Adrenal gland (tissue), 12 donors: ENCODE data around the gene KIF4A. TPM values are rescaled to one million over a fixed set of nuclear protein-coding genes. Genes with fewer than 3 reads are reported as not detected.

ENCODE experiments used
- DNase-seq, 7 donors: peaks; one replicate each; pipeline ENCODE4 v3.0.0-alpha.2; 2019 to 2020
- H3K27ac ChIP-seq, 5 donors: fragments of 200-600 bp; sonication (generic) in 4 of 5; 1 replicate in 3 of 5; 2 replicates in 2 of 5; pipeline versions ENCODE4 v1.5.1 to v1.8.0; 2016 to 2020; ENCODE audit warnings: mild to moderate bottlenecking in 1 of 5
- H3K27me3 ChIP-seq: fragments of 200-600 bp; 2 replicates; pipeline ENCODE4 v1.8.0; 2021
- H3K36me3 ChIP-seq, 2 donors: fragments of 200-600 bp; replicated peaks in 1 of 2; 1 replicate in 1 of 2; 2 replicates in 1 of 2; pipeline versions ENCODE4 v1.5.1 to v1.8.0; 2018 to 2022
- H3K4me1 ChIP-seq, 2 donors: fragments of 200-600 bp; replicated peaks in 1 of 2; 1 replicate in 1 of 2; 2 replicates in 1 of 2; pipeline versions ENCODE4 v1.5.1 to v1.8.0; 2018 to 2021
- H3K4me3 ChIP-seq, 4 donors: fragments of 200-600 bp; sonication (generic) in 3 of 4; one replicate each; pipeline ENCODE4 v1.5.1; 2016 to 2018
- H3K9me3 ChIP-seq, 3 donors: fragments of 200-600 bp; sonication (generic) in 1 of 3; replicated peaks in 1 of 3; 1 replicate in 2 of 3; 2 replicates in 1 of 3; pipeline versions ENCODE4 v1.5.1 to v1.8.0; 2016 to 2021
- POLR2A ChIP-seq, 2 donors: fragments of 450-650 bp; IDR thresholded peaks; one replicate each; pipeline ENCODE4 v1.6.1; 2017; ENCODE audit warnings: antibody characterized with exemption in 2 of 2, mild to moderate bottlenecking in 2 of 2, moderate library complexity in 1 of 2
- WGBS, 4 donors: extraction: QIAGEN DNeasy Blood & Tissue Kit in 2 of 4; methylation state at CpG; one replicate each; pipeline versions ENCODE4 v1.1.5 to v1.1.7; 2013 to 2017; 5-methylcytosine and 5-hydroxymethylcytosine counted together
- intact Hi-C, 2 donors: fragments of 100-400 bp; cut with DNase I; formaldehyde crosslinking; loops; one replicate each; pipeline versions ENCODE4 v1.14.1 to v1.15.0; 2022 to 2023
- polyA plus RNA-seq, 3 donors: library from polyadenylated mRNA; stranded (reverse); fragments of 200-250 nt in 2 of 3; fragments of 350-450 nt in 1 of 3; fragmentation: Illumina TruSeq in 1 of 3; extraction: RNeasy Lipid Tissue Mini Kit (QIAGEN cat#74804) in 1 of 3; gene quantifications; one replicate each; pipeline ENCODE4 v1.2.3, GENCODE V29; 2013 to 2014
- small RNA-seq, 2 donors: library from RNA; depleted of rRNA; stranded (forward); fragments of <200 nt; gene quantifications; one replicate each; pipeline ENCODE3, GENCODE V24; 2016
- total RNA-seq, 9 donors: library from RNA; depleted of rRNA in 4 of 9; stranded (reverse); fragments of >200 nt in 4 of 9; fragments of 120-200 nt in 1 of 9; fragmentation: NEBNext Ultra II Directional in 1 of 9; extraction: Animal tissue kit (Norgen Biotek cat#: 25700) in 1 of 9; gene quantifications; one replicate each; pipeline versions ENCODE4 v1.1.0 to v1.2.4, GENCODE V29; 2013 to 2023
- TF ChIP-seq, protein P1 (sequence below), 6 experiments: fragments of 450-650 bp in 4 of 6; fragments of 200-600 bp in 2 of 6; sonication (generic) in 1 of 6; IDR thresholded peaks; 1 replicate in 5 of 6; 2 replicates in 1 of 6; pipeline versions ENCODE4 v1.5.1 to v1.8.0; 2016 to 2021; ENCODE audit warnings: antibody characterized with exemption in 6 of 6, mild to moderate bottlenecking in 2 of 6, moderate library complexity in 1 of 6
- donor health status: healthy with polysubstance abuse.
- donor health status: Bipolar disorder and iron deficiency.
- donor health status: DM: yes; HTN: yes; CAD: no.
- donor health status: DM: no; HTN: no; CAD: no.
- donor health status: DM: no; HTN: no; CAD: no.
- donor health status: DM: yes; HTN: yes; CAD: no.

KIF4A gene
- total and polyA plus RNA-seq, 12 donors = 0.08 to 6.6 (median 0.44) TPM

DNA sequence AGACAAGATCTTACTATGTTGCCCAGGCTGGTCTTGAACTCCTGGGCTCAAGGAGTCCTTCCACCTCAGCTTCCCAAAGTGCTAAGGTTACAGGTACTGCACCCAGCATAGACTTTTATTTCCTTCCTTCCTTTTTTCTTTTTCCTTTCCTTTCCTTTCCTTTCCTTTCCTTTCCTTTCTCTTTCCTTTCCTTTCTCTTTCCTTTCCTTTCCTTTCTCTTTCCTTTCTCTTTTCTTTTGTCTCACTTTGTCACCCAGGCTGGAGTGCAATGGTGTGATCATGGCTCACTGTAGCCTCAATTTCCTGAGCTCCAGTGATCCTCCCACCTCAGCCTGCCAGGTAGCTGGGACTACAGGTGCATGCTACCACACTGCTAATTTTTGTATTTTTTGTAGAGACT is 174.1 kb downstream of the KIF4A start:
- H3K27ac ChIP-seq = no peak overlapping the region
- no peaks in the 10 kb centered on the region for H3K9me3 ChIP-seq
- intact Hi-C loops = no loop called here
- DNase-seq = no peak
- H3K27me3 ChIP-seq = no peaks in the 10 kb centered on the region
- no peaks in the 10 kb centered on the region for H3K36me3 ChIP-seq
- TF ChIP-seq, protein P1, sequence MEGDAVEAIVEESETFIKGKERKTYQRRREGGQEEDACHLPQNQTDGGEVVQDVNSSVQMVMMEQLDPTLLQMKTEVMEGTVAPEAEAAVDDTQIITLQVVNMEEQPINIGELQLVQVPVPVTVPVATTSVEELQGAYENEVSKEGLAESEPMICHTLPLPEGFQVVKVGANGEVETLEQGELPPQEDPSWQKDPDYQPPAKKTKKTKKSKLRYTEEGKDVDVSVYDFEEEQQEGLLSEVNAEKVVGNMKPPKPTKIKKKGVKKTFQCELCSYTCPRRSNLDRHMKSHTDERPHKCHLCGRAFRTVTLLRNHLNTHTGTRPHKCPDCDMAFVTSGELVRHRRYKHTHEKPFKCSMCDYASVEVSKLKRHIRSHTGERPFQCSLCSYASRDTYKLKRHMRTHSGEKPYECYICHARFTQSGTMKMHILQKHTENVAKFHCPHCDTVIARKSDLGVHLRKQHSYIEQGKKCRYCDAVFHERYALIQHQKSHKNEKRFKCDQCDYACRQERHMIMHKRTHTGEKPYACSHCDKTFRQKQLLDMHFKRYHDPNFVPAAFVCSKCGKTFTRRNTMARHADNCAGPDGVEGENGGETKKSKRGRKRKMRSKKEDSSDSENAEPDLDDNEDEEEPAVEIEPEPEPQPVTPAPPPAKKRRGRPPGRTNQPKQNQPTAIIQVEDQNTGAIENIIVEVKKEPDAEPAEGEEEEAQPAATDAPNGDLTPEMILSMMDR (IDR thresholded peaks at IDR 0.05) = no peak
- TF ChIP-seq POLR2A (IDR thresholded peaks at IDR 0.05) = no peak
- no peaks in the 10 kb centered on the region for H3K4me1 ChIP-seq
- H3K4me3 ChIP-seq = no peak overlapping the region

DNA sequence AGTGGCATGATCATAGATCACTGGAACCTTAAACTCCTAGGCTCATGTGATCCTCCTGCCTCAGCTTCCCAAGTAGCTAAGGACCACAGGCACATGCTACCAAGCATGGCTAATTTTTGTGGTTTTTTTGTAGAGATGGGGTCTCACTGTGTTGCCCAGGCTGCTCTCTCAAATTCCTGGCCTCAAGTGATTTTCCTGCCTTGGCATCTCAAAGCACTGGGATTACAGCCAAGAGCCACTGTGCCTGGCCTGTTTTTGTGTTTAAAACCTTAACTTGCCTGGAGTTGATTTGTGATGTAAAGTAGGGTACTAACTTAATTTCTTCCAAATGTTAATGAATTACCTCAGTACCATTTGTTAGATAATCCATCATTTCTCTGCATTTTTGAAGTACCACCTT is 177.1 kb downstream of the KIF4A start:
- DNase-seq = no peak
- H3K4me3 ChIP-seq = no peak overlapping the region
- H3K27ac ChIP-seq = no peak overlapping the region
- TF ChIP-seq, protein P1 (IDR thresholded peaks at IDR 0.05) = no peak
- no peak for TF ChIP-seq POLR2A (IDR thresholded peaks at IDR 0.05)
- no peaks in the 10 kb centered on the region for H3K4me1 ChIP-seq
- no peaks in the 10 kb centered on the region for H3K27me3 ChIP-seq
- no peaks in the 10 kb centered on the region for H3K36me3 ChIP-seq
- intact Hi-C loops = no loop called here
- no peaks in the 10 kb centered on the region for H3K9me3 ChIP-seq

DNA sequence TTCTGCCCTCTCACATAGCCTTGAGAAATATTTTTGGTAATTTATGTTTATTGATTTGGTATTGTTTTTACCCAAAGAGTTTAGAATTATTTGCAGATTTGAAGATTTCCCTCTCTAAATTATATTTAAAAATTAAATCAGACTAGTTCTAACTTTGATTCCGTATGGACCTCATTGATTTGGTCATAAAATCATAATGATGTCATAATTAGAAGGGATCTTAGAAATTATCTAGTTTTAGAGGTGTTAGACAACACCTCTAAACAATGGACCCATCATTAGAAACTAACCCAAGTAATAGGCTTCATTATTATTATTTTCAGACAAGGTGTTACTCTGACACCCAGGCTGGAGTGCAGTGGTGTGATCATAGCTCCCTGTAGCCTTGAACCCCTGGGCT is 178.8 kb downstream of the KIF4A start:
- no peak for DNase-seq
- no peaks in the 10 kb centered on the region for H3K4me1 ChIP-seq
- intact Hi-C loops = no loop called here
- TF ChIP-seq, protein P1 (IDR thresholded peaks at IDR 0.05) = no peak
- no peak for TF ChIP-seq POLR2A (IDR thresholded peaks at IDR 0.05)
- H3K27ac ChIP-seq = no peak overlapping the region
- H3K27me3 ChIP-seq = no peaks in the 10 kb centered on the region
- no peaks in the 10 kb centered on the region for H3K9me3 ChIP-seq
- no peak overlapping the region for H3K4me3 ChIP-seq
- 60 to 97% (median 80%) methylated on average over 1 of the region's 1 CpG for WGBS, 4 donors
- no peaks in the 10 kb centered on the region for H3K36me3 ChIP-seq

Small RNA genes lying within 50 kb of the gene (small RNA-seq; reads per million reads assigned to genes)
- gene RNA5SP507 = 0.17 to 0.47 reads per million in 2 donors
- gene RNU4-81P = 0 reads per million in 2 donors
- 1.7 to 2.4 reads per million in 2 donors for gene RNY4P23

Other genes starting within 250 kb of the KIF4A start
- not detected for gene AWAT2, start 240.2 kb upstream of the KIF4A start, total RNA-seq
- not detected for gene AWAT2, start 240.2 kb upstream of the KIF4A start, polyA plus RNA-seq
- gene OTUD6A, start 227.6 kb upstream of the KIF4A start, total RNA-seq = not detected
- gene OTUD6A, start 227.6 kb upstream of the KIF4A start, polyA plus RNA-seq = not detected
- 10 to 100 TPM; 28.1 to 82.3 (median 68.5) TPM for gene IGBP1, start 156.7 kb upstream of the KIF4A start, total RNA-seq
- gene IGBP1, start 156.7 kb upstream of the KIF4A start, polyA plus RNA-seq = 10 to 100 TPM; 41.5 to 47.3 (median 44.6) TPM
- not detected for gene DGAT2L6, start 112.6 kb upstream of the KIF4A start, total RNA-seq
- gene DGAT2L6, start 112.6 kb upstream of the KIF4A start, polyA plus RNA-seq = not detected
- gene AWAT1, start 55.4 kb upstream of the KIF4A start, total RNA-seq = not detected
- not detected for gene AWAT1, start 55.4 kb upstream of the KIF4A start, polyA plus RNA-seq
- gene P2RY4, start 29.9 kb upstream of the KIF4A start, total RNA-seq = under 1 TPM in 6 of 9 donors, not detected in 3; 0.11 to 0.37 (median 0.23) TPM
- gene P2RY4, start 29.9 kb upstream of the KIF4A start, polyA plus RNA-seq = under 1 TPM in 1 of 3 donors, not detected in 2; 0.03 TPM
- not detected for gene ARR3, start 21.8 kb upstream of the KIF4A start, total RNA-seq
- not detected for gene ARR3, start 21.8 kb upstream of the KIF4A start, polyA plus RNA-seq
- gene RAB41, start 7.9 kb upstream of the KIF4A start, total RNA-seq = not detected
- gene RAB41, start 7.9 kb upstream of the KIF4A start, polyA plus RNA-seq = not detected
- 10 to 100 TPM; 24.4 to 57.5 (median 42.0) TPM for gene PDZD11, start 177 bp upstream of the KIF4A start, total RNA-seq
- gene PDZD11, start 177 bp upstream of the KIF4A start, polyA plus RNA-seq = 10 to 100 TPM; 70.4 to 97.7 (median 83.2) TPM
- gene GDPD2, start 133.2 kb downstream of the KIF4A start, total RNA-seq = not detected
- under 1 TPM in 1 of 3 donors, not detected in 2; 0.05 TPM for gene GDPD2, start 133.2 kb downstream of the KIF4A start, polyA plus RNA-seq
- gene DLG3, start 154.7 kb downstream of the KIF4A start, total RNA-seq = 10 to 100 TPM in 4 of 9 donors, 1 to 10 TPM in 5; 6.0 to 33.7 (median 8.9) TPM
- gene DLG3, start 154.7 kb downstream of the KIF4A start, polyA plus RNA-seq = 1 to 10 TPM; 5.5 to 8.8 (median 5.6) TPM